ENCODE data around the gene PIK3R1. TPM values are rescaled to one million over a fixed set of nuclear protein-coding genes. Genes with fewer than 3 reads are reported as not detected.

The PIK3R1 gene
- total RNA-seq, 1 experiment from 2014 or later: 1.7 TPM

- Histone ChIP-seq H2AFZ (ENCODE audit: low read length) (no peak overlapping the region), H3K9ac (ENCODE audit: low read length) (no peak overlapping the region), H3K4me3 (ENCODE audit: low read length) (no peak overlapping the region), H3K9me2 (replicated peaks; ENCODE audit: low read length) (no peaks in the 10 kb centered on the region), H3K9me3 (ENCODE audit: low read length) (no peaks in the 10 kb centered on the region), H3K36me3 (ENCODE audit: low read depth, low read length) (no peaks in the 10 kb centered on the region), H3F3A (ENCODE audit: low read length, unreplicated experiment) (no peaks in the 10 kb centered on the region), H3K27me3 (ENCODE audit: low read length) (no peaks in the 10 kb centered on the region), H3K27ac (ENCODE audit: low read length) (no peak overlapping the region), H4K20me1 (ENCODE audit: low read length) (no peaks in the 10 kb centered on the region), H3K4me1 (ENCODE audit: insufficient read depth, low read length) (no peaks in the 10 kb centered on the region), H3K79me2 (ENCODE audit: low read length) (no peaks in the 10 kb centered on the region), H3K4me2 (ENCODE audit: low read length) (no peak overlapping the region)
- ChIA-PET POLR2A (ENCODE audit: unreplicated experiment) (no interaction called here), CTCF (no interaction called here)
- no peak for ATAC-seq
- DNase-seq: no peak
- no TSS peak for BruUV-seq (replicated peaks)
- no peak for TF ChIP-seq EZH2phosphoT487 (IDR thresholded peaks at IDR 0.05; ENCODE audit: borderline replicate concordance, low read length)
- no peak for TF ChIP-seq EZH2 (IDR thresholded peaks at IDR 0.05; ENCODE audit: low read length, unreplicated experiment)
- TF ChIP-seq CTCF (conservative IDR thresholded peaks at IDR 0.05; ENCODE audit: low read depth, low read length): no peak
- intact Hi-C loops (cut with micrococcal nuclease): no loop called here
Measured at GRCh38 chr5:68190619-68191018, 24.9 kb upstream of the PIK3R1 start.

- DNase-seq (no peak), ATAC-seq (no peak)
- H3K9me3 ChIP-seq (ENCODE audit: low read length): no peaks in the 10 kb centered on the region
- CTCF ChIA-PET: no interaction called here
- TF ChIP-seq EZH2 (IDR thresholded peaks at IDR 0.05; ENCODE audit: low read length, unreplicated experiment): no peak
- TF ChIP-seq EZH2phosphoT487 (IDR thresholded peaks at IDR 0.05; ENCODE audit: borderline replicate concordance, low read length): no peak
- no peak for TF ChIP-seq CTCF (conservative IDR thresholded peaks at IDR 0.05; ENCODE audit: low read depth, low read length)
- POLR2A ChIA-PET (ENCODE audit: unreplicated experiment): no interaction called here
- no peaks in the 10 kb centered on the region for H3K4me1 ChIP-seq (ENCODE audit: insufficient read depth, low read length)
- intact Hi-C loops (cut with micrococcal nuclease): no loop called here
- H3K27ac ChIP-seq (ENCODE audit: low read length): no peak overlapping the region
- H3K79me2 ChIP-seq (ENCODE audit: low read length): no peaks in the 10 kb centered on the region
- H3K9me2 ChIP-seq (replicated peaks; ENCODE audit: low read length): no peaks in the 10 kb centered on the region
- no peaks in the 10 kb centered on the region for H4K20me1 ChIP-seq (ENCODE audit: low read length)
- no TSS peak for BruUV-seq (replicated peaks)
- H3K36me3 ChIP-seq (ENCODE audit: low read depth, low read length): no peaks in the 10 kb centered on the region
- no peak overlapping the region for H3K9ac ChIP-seq (ENCODE audit: low read length)
- no peak overlapping the region for H2AFZ ChIP-seq (ENCODE audit: low read length)
- no peak overlapping the region for H3K4me3 ChIP-seq (ENCODE audit: low read length)
- H3K27me3 ChIP-seq (ENCODE audit: low read length): no peaks in the 10 kb centered on the region
- no peaks in the 10 kb centered on the region for H3F3A ChIP-seq (ENCODE audit: low read length, unreplicated experiment)
- H3K4me2 ChIP-seq (ENCODE audit: low read length): no peak overlapping the region
Measured at GRCh38 chr5:68191083-68191791, 24.3 kb upstream of the PIK3R1 start.

GRCh38 chr5:68192679-68193060, 22.9 kb upstream of the PIK3R1 start:
- no peak overlapping the region for H3K9ac ChIP-seq (ENCODE audit: low read length)
- H3K4me1 ChIP-seq (ENCODE audit: insufficient read depth, low read length): no peaks in the 10 kb centered on the region
- CTCF ChIA-PET: no interaction called here
- ATAC-seq: no peak
- no peak overlapping the region for H2AFZ ChIP-seq (ENCODE audit: low read length)
- H3K79me2 ChIP-seq (ENCODE audit: low read length): no peaks in the 10 kb centered on the region
- no peak for TF ChIP-seq EZH2 (IDR thresholded peaks at IDR 0.05; ENCODE audit: low read length, unreplicated experiment)
- no peak for TF ChIP-seq CTCF (conservative IDR thresholded peaks at IDR 0.05; ENCODE audit: low read depth, low read length)
- no peak for TF ChIP-seq EZH2phosphoT487 (IDR thresholded peaks at IDR 0.05; ENCODE audit: borderline replicate concordance, low read length)
- POLR2A ChIA-PET (ENCODE audit: unreplicated experiment): no interaction called here
- H3K36me3 ChIP-seq (ENCODE audit: low read depth, low read length): no peaks in the 10 kb centered on the region
- intact Hi-C loops (cut with micrococcal nuclease): no loop called here
- H3F3A ChIP-seq (ENCODE audit: low read length, unreplicated experiment): no peaks in the 10 kb centered on the region
- H3K4me2 ChIP-seq (ENCODE audit: low read length): no peak overlapping the region
- no peaks in the 10 kb centered on the region for H4K20me1 ChIP-seq (ENCODE audit: low read length)
- H3K27ac ChIP-seq (ENCODE audit: low read length): no peak overlapping the region
- no peak overlapping the region for H3K4me3 ChIP-seq (ENCODE audit: low read length)
- H3K9me3 ChIP-seq (ENCODE audit: low read length): no peaks in the 10 kb centered on the region
- H3K9me2 ChIP-seq (replicated peaks; ENCODE audit: low read length): no peaks in the 10 kb centered on the region
- DNase-seq: no peak
- no peaks in the 10 kb centered on the region for H3K27me3 ChIP-seq (ENCODE audit: low read length)
- BruUV-seq (replicated peaks): no TSS peak

All from PC-3 (cell line).